WTC11 (cell line): Measurements from ENCODE around the gene RUNX1.

ENCODE experiments used
- ATF1 ChIP-seq: sonication (generic); formaldehyde crosslinking; IDR thresholded peaks from 2 replicates; pipeline ENCODE4 v1.8.1; 2023; ENCODE audit warnings: mild to moderate bottlenecking, moderate library complexity, missing genetic modification reagents
- ESRRA ChIP-seq: sonication (generic); formaldehyde crosslinking; IDR thresholded peaks from 2 replicates; pipeline ENCODE4 v1.8.1; 2022; ENCODE audit warnings: mild to moderate bottlenecking, missing genetic modification reagents, borderline replicate concordance
- ETV6 ChIP-seq: sonication (generic); formaldehyde crosslinking; IDR thresholded peaks from 2 replicates; pipeline ENCODE4 v1.8.1; 2022; ENCODE audit warnings: mild to moderate bottlenecking, missing genetic modification reagents
- FOXK1 ChIP-seq: sonication (generic); formaldehyde crosslinking; IDR thresholded peaks from 2 replicates; pipeline ENCODE4 v1.8.0; 2022; ENCODE audit warnings: mild to moderate bottlenecking, moderate library complexity, missing genetic modification reagents
- JUN ChIP-seq: sonication (generic); formaldehyde crosslinking; IDR thresholded peaks from 2 replicates; pipeline ENCODE4 v1.8.0; 2023; ENCODE audit warnings: mild to moderate bottlenecking, missing genetic modification reagents
- MYBL2 ChIP-seq: sonication (generic); formaldehyde crosslinking; IDR thresholded peaks from 2 replicates; pipeline ENCODE4 v1.8.1; 2023; ENCODE audit warnings: mild to moderate bottlenecking, moderate library complexity, missing genetic modification reagents
- TF ChIP-seq, protein P1 (sequence below): fragments of 200-600 bp; IDR thresholded peaks from 2 replicates; pipeline ENCODE4 v1.8.0; 2022; ENCODE audit warnings: antibody characterized with exemption
- TF ChIP-seq, protein P2 (sequence below): sonication (generic); formaldehyde crosslinking; conservative IDR thresholded peaks from 2 replicates; pipeline ENCODE4 v1.8.1; 2022; ENCODE audit warnings: mild to moderate bottlenecking, missing genetic modification reagents
- TF ChIP-seq, protein P3 (sequence below): sonication (generic); formaldehyde crosslinking; IDR thresholded peaks from 2 replicates; pipeline ENCODE4 v1.8.0; 2022; ENCODE audit warnings: mild to moderate bottlenecking, missing genetic modification reagents

DNA sequence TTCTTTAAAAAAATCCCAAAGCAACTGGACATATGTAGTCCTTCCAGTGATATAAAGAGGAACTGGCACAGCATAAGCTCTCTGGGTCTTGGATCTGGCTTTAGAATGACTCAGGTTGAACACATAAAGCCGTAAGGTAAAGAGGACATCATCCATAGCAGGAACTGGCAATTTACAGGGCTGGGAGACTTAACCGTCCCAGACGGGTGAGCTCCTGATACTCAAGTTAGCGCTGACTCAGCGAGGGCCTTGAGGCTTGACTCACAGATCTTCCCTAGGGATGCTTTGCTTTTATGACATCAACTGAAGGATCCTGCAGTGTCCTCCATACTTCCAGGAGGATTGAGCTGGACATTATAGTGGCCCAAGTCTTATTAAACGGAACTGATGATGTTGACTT lies 226.2 kb downstream of the RUNX1 start:
- TF ChIP-seq, protein P1, sequence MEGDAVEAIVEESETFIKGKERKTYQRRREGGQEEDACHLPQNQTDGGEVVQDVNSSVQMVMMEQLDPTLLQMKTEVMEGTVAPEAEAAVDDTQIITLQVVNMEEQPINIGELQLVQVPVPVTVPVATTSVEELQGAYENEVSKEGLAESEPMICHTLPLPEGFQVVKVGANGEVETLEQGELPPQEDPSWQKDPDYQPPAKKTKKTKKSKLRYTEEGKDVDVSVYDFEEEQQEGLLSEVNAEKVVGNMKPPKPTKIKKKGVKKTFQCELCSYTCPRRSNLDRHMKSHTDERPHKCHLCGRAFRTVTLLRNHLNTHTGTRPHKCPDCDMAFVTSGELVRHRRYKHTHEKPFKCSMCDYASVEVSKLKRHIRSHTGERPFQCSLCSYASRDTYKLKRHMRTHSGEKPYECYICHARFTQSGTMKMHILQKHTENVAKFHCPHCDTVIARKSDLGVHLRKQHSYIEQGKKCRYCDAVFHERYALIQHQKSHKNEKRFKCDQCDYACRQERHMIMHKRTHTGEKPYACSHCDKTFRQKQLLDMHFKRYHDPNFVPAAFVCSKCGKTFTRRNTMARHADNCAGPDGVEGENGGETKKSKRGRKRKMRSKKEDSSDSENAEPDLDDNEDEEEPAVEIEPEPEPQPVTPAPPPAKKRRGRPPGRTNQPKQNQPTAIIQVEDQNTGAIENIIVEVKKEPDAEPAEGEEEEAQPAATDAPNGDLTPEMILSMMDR = no peak
- TF ChIP-seq, protein P2, sequence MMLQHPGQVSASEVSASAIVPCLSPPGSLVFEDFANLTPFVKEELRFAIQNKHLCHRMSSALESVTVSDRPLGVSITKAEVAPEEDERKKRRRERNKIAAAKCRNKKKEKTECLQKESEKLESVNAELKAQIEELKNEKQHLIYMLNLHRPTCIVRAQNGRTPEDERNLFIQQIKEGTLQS = no peak
- TF ChIP-seq ETV6 (CRISPR knock-in tag) = no peak
- no peak for TF ChIP-seq JUN
- TF ChIP-seq, protein P3, sequence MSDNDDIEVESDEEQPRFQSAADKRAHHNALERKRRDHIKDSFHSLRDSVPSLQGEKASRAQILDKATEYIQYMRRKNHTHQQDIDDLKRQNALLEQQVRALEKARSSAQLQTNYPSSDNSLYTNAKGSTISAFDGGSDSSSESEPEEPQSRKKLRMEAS (CRISPR knock-in tag) = no peak
- no peak for TF ChIP-seq ATF1 (CRISPR knock-in tag)
- TF ChIP-seq ESRRA (CRISPR knock-in tag) = no peak
- no peak for TF ChIP-seq FOXK1 (CRISPR knock-in tag)
- TF ChIP-seq MYBL2 (CRISPR knock-in tag) = no peak
